GM23338 (cell line): Measurements from ENCODE around the gene NTN3. TPM values are rescaled to one million over a fixed set of nuclear protein-coding genes. Genes with fewer than 3 reads are reported as not detected.

Experiments
- ATAC-seq: fragments of 200-7000 bp; cut with Tn5 transposase; 3 replicates; pipeline ENCODE4 v1.9.1; 2020
- DNase-seq: peaks from one replicate; pipeline ENCODE4 v3.0.0-alpha.2; 2015; ENCODE audit warnings: low spot score
- H2AFZ ChIP-seq: fragments of 200-600 bp; sonication (generic); 2 replicates; pipeline ENCODE4 v1.8.0; 2016; ENCODE audit warnings: antibody characterized with exemption, mild to moderate bottlenecking, moderate library complexity
- H3F3A ChIP-seq: fragments of 200-600 bp; sonication (generic); replicated peaks from 2 replicates; pipeline ENCODE4 v1.8.0; 2017; ENCODE audit warnings: antibody characterized with exemption, mixed run types, low read depth
- H3K27ac ChIP-seq: fragments of 200-600 bp; sonication (generic); 2 replicates; pipeline ENCODE4 v1.6.1; 2016; ENCODE audit warnings: low read depth
- H3K27me3 ChIP-seq: fragments of 200-600 bp; sonication (generic); 2 replicates; pipeline ENCODE4 v1.8.0; 2016; ENCODE audit warnings: mild to moderate bottlenecking, mixed run types, moderate library complexity; ENCODE audit not compliant: insufficient read depth
- H3K36me3 ChIP-seq: fragments of 200-600 bp; sonication (generic); 2 replicates; pipeline ENCODE4 v1.8.0; 2016; ENCODE audit warnings: mild to moderate bottlenecking; ENCODE audit not compliant: insufficient read depth
- H3K4me1 ChIP-seq: fragments of 200-600 bp; sonication (generic); 2 replicates; pipeline ENCODE4 v1.8.0; 2016; ENCODE audit warnings: mild to moderate bottlenecking, moderate library complexity; ENCODE audit not compliant: insufficient read depth
- H3K4me2 ChIP-seq: fragments of 200-600 bp; sonication (generic); 2 replicates; pipeline ENCODE4 v1.7.1; 2017; ENCODE audit warnings: mixed run types
- H3K4me3 ChIP-seq: fragments of 200-600 bp; sonication (generic); 2 replicates; pipeline ENCODE4 v1.6.1; 2016; ENCODE audit warnings: mixed run types
- H3K79me2 ChIP-seq: fragments of 200-600 bp; sonication (generic); replicated peaks from 2 replicates; pipeline ENCODE4 v1.8.0; 2017; ENCODE audit warnings: mild to moderate bottlenecking; ENCODE audit not compliant: insufficient read depth
- H3K9me2 ChIP-seq: fragments of 200-600 bp; sonication (generic); 2 replicates; pipeline ENCODE4 v1.8.0; 2017; ENCODE audit not compliant: insufficient read depth
- H4K20me1 ChIP-seq: fragments of 200-600 bp; sonication (generic); replicated peaks from 2 replicates; pipeline ENCODE4 v1.8.0; 2017; ENCODE audit warnings: mild to moderate bottlenecking; ENCODE audit not compliant: insufficient read depth
- H3K27ac Mint-ChIP-seq: 2 replicates; pipeline ENCODE4 v1.8.0; 2020; ENCODE audit warnings: inconsistent platforms, mild to moderate bottlenecking, moderate library complexity, mixed read lengths
- H3K27me3 Mint-ChIP-seq: 3 replicates; pipeline ENCODE4 v1.8.0; 2022; ENCODE audit warnings: low read depth, mild to moderate bottlenecking, moderate library complexity, mixed read lengths, inconsistent platforms; ENCODE audit not compliant: insufficient read depth, poor library complexity
- H3K36me3 Mint-ChIP-seq: 3 replicates; pipeline ENCODE4 v1.8.0; 2021; ENCODE audit warnings: low read depth, mild to moderate bottlenecking, inconsistent platforms, moderate library complexity, mixed read lengths
- H3K4me1 Mint-ChIP-seq: 3 replicates; pipeline ENCODE4 v1.8.0; 2020; ENCODE audit warnings: mild to moderate bottlenecking, inconsistent platforms, mixed read lengths
- H3K4me3 Mint-ChIP-seq: 3 replicates; pipeline ENCODE4 v1.8.0; 2021; ENCODE audit warnings: moderate library complexity, mild to moderate bottlenecking, inconsistent platforms, mixed read lengths
- H3K9me3 Mint-ChIP-seq: 3 replicates; pipeline ENCODE4 v1.8.0; 2020; ENCODE audit warnings: moderate library complexity, mild to moderate bottlenecking, inconsistent platforms, mixed read lengths
- CREB1 ChIP-seq: fragments of 250-450 bp; sonication (Bioruptor Pico); IDR thresholded peaks from 2 replicates; pipeline ENCODE4 v1.5.0; 2020; ENCODE audit warnings: low read depth, mild to moderate bottlenecking, moderate library complexity
- ETS1 ChIP-seq: IDR thresholded peaks from 2 replicates; pipeline ENCODE4 v1.6.1; 2016; ENCODE audit warnings: antibody characterized with exemption
- EZH2 ChIP-seq: fragments of 200-600 bp; sonication (generic); IDR thresholded peaks from one replicate; pipeline ENCODE4 v1.8.0; 2017; ENCODE audit warnings: antibody characterized with exemption, mild to moderate bottlenecking, low read depth; ENCODE audit not compliant: unreplicated experiment
- EZH2phosphoT487 ChIP-seq: fragments of 200-600 bp; sonication (generic); IDR thresholded peaks from one replicate; pipeline ENCODE4 v1.8.1; 2018; ENCODE audit warnings: antibody characterized with exemption; ENCODE audit not compliant: unreplicated experiment
- JUNB ChIP-seq: IDR thresholded peaks from one replicate; pipeline ENCODE4 v1.6.1; 2016; ENCODE audit warnings: antibody characterized with exemption; ENCODE audit not compliant: unreplicated experiment
- NANOG ChIP-seq: IDR thresholded peaks from 2 replicates; pipeline ENCODE4 v1.6.1; 2016; ENCODE audit warnings: antibody characterized with exemption, borderline replicate concordance
- POLR2AphosphoS5 ChIP-seq: IDR thresholded peaks from 2 replicates; pipeline ENCODE4 v1.6.1; 2016; ENCODE audit warnings: antibody characterized with exemption, low read depth
- STAT1 ChIP-seq: IDR thresholded peaks from one replicate; pipeline ENCODE4 v1.6.1; 2016; ENCODE audit warnings: antibody characterized with exemption; ENCODE audit not compliant: unreplicated experiment
- ZNF114 ChIP-seq: fragments of 250-450 bp; sonication (Bioruptor Pico); IDR thresholded peaks from 2 replicates; pipeline ENCODE4 v1.5.0; 2020; ENCODE audit warnings: mild to moderate bottlenecking, moderate library complexity
- ZNF331 ChIP-seq: fragments of 250-450 bp; sonication (Bioruptor Pico); IDR thresholded peaks from 2 replicates; pipeline ENCODE4 v1.5.0; 2020; ENCODE audit warnings: low read depth, mild to moderate bottlenecking, moderate library complexity
- ZNF462 ChIP-seq: fragments of 250-450 bp; sonication (Bioruptor Pico); IDR thresholded peaks from 2 replicates; pipeline ENCODE4 v1.5.0; 2020; ENCODE audit warnings: mild to moderate bottlenecking, moderate library complexity
- polyA plus RNA-seq: library from polyadenylated mRNA; unstranded; fragments of >200 nt; fragmentation: Nextera tagmentation; extraction: Ambion mirVana; gene quantifications from 2 replicates; pipeline ENCODE4 v1.2.1, GENCODE V29; 2016
- total RNA-seq: library from RNA; depleted of rRNA; stranded (reverse); fragments of >200 nt; shearing (Covaris generic); gene quantifications from 2 replicates; pipeline ENCODE4 v1.2.3, GENCODE V29; 2014
- TF ChIP-seq, protein P1 (sequence below): IDR thresholded peaks from one replicate; pipeline ENCODE4 v1.6.1; 2018; ENCODE audit warnings: antibody characterized with exemption; ENCODE audit not compliant: unreplicated experiment
- TF ChIP-seq, protein P2 (sequence below), 2 experiments: fragments of 200-600 bp in 1 of 2; sonication (generic) in 1 of 2; conservative IDR thresholded peaks; 2 replicates each; pipeline versions ENCODE4 v1.5.1 to v1.6.1; 2016 to 2017; ENCODE audit warnings: antibody characterized with exemption in 2 of 2, low read depth in 2 of 2, mild to moderate bottlenecking in 2 of 2, moderate library complexity in 1 of 2

The NTN3 gene
- total and polyA plus RNA-seq, 2 experiments from 2014 or later, result 0.10 to 1.7 TPM

- no peaks in the 10 kb centered on the region for H3K27me3 ChIP-seq
- H3F3A ChIP-seq, result no peaks in the 10 kb centered on the region
- DNase-seq (no peak), ATAC-seq (no peak)
- no peak overlapping the region for H3K4me2 ChIP-seq
- Mint-ChIP-seq H3K27me3 (peaks cover 17% of the 10 kb centered on the region), H3K9me3 (no peaks in the 10 kb centered on the region), H3K4me1 (peaks cover 20% of the 10 kb centered on the region), H3K36me3 (no peaks in the 10 kb centered on the region; the same call in 1 of the 3 replicates), H3K4me3 (no peak overlapping the region; the same call in 2 of the 3 replicates), H3K27ac (no peak overlapping the region)
- H4K20me1 ChIP-seq, result peaks cover 10% of the 10 kb centered on the region; the same call in 1 of the 2 replicates
- no peaks in the 10 kb centered on the region for H3K4me1 ChIP-seq
- H3K79me2 ChIP-seq, result 0 out of 2 replicates have a peak, but pooled peaks cover 3% of the 10 kb centered on the region
- no peaks in the 10 kb centered on the region for H3K9me2 ChIP-seq
- H3K27ac ChIP-seq, result no peak overlapping the region
- no peak overlapping the region for H3K4me3 ChIP-seq
- no peak overlapping the region for H2AFZ ChIP-seq
- TF ChIP-seq, protein P1, sequence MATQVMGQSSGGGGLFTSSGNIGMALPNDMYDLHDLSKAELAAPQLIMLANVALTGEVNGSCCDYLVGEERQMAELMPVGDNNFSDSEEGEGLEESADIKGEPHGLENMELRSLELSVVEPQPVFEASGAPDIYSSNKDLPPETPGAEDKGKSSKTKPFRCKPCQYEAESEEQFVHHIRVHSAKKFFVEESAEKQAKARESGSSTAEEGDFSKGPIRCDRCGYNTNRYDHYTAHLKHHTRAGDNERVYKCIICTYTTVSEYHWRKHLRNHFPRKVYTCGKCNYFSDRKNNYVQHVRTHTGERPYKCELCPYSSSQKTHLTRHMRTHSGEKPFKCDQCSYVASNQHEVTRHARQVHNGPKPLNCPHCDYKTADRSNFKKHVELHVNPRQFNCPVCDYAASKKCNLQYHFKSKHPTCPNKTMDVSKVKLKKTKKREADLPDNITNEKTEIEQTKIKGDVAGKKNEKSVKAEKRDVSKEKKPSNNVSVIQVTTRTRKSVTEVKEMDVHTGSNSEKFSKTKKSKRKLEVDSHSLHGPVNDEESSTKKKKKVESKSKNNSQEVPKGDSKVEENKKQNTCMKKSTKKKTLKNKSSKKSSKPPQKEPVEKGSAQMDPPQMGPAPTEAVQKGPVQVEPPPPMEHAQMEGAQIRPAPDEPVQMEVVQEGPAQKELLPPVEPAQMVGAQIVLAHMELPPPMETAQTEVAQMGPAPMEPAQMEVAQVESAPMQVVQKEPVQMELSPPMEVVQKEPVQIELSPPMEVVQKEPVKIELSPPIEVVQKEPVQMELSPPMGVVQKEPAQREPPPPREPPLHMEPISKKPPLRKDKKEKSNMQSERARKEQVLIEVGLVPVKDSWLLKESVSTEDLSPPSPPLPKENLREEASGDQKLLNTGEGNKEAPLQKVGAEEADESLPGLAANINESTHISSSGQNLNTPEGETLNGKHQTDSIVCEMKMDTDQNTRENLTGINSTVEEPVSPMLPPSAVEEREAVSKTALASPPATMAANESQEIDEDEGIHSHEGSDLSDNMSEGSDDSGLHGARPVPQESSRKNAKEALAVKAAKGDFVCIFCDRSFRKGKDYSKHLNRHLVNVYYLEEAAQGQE, result no peak
- TF ChIP-seq ETS1 (no peak), EZH2 (no peak), ZNF462 (CRISPR knock-in tag) (no peak), JUNB (no peak), EZH2phosphoT487 (no peak), POLR2AphosphoS5 (no peak), NANOG (no peak), ZNF114 (CRISPR knock-in tag) (no peak), ZNF331 (CRISPR knock-in tag) (no peak), STAT1 (no peak), CREB1 (CRISPR knock-in tag) (no peak)
- TF ChIP-seq, protein P2, sequence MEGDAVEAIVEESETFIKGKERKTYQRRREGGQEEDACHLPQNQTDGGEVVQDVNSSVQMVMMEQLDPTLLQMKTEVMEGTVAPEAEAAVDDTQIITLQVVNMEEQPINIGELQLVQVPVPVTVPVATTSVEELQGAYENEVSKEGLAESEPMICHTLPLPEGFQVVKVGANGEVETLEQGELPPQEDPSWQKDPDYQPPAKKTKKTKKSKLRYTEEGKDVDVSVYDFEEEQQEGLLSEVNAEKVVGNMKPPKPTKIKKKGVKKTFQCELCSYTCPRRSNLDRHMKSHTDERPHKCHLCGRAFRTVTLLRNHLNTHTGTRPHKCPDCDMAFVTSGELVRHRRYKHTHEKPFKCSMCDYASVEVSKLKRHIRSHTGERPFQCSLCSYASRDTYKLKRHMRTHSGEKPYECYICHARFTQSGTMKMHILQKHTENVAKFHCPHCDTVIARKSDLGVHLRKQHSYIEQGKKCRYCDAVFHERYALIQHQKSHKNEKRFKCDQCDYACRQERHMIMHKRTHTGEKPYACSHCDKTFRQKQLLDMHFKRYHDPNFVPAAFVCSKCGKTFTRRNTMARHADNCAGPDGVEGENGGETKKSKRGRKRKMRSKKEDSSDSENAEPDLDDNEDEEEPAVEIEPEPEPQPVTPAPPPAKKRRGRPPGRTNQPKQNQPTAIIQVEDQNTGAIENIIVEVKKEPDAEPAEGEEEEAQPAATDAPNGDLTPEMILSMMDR (conservative IDR thresholded peaks at IDR 0.05; ENCODE audit: low read depth in 2 of 2), result no peak
- no peaks in the 10 kb centered on the region for H3K36me3 ChIP-seq
These were observed 11.8 kb downstream of the NTN3 start for GRCh38 chr16:2482708-2483534.
